ENCODE measurements around the gene PKN3. TPM values are rescaled to one million over a fixed set of nuclear protein-coding genes. Genes with fewer than 3 reads are reported as not detected.

Gene PKN3
- total RNA-seq, 4 donors from 2014 or later: 1.4 to 5.2 (median 3.3) TPM

DNA sequence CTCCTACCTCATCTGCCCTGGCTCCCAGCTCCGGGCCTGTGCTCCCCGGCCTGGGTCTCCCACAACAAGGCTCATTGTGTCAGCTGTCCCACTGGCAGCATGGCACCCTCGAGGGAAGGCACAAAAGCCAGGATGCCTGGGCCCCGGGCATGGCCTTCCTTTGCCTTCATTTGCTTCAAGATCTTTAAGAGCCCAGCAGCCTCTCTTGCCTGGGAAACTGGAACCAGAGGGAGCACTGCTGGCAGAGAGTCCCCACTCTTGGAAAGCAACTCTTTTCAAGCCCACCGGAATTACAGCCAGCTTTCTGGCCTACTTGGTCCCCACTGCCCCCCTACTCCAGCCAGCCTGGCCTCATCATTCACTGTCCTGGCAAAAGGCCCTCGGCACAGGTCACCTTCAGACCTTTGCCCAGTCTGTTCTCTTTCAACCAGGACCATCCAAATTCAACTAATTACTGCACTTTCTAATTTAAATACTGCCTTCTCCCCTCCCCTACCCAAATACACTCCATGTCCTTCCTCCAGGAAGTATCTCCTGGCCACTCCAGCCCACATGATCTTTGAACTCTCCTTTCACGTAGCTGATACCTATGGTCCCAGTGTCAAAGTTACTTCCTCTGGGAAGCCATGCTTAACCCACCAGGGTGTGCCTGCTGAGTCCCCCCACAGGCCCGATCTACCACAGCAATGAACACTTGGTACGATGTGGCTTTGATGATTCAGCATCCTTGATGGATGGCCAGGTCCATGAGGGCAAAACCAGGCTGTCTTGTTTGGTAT lies 60.6 kb downstream of the PKN3 start:
- Histone ChIP-seq H3K36me3 (no peaks in the 10 kb centered on the region), H3K4me1 (peaks cover 10 to 16% of the 10 kb centered on the region in 2 donors), H3K9me3 (no peaks in the 10 kb centered on the region), H3K27ac (peak overlapping the region in 1 of 4 donors; percentile 27), H3K27me3 (no peaks in the 10 kb centered on the region), H3K4me3 (no peak overlapping the region)
- TF ChIP-seq, protein P1, sequence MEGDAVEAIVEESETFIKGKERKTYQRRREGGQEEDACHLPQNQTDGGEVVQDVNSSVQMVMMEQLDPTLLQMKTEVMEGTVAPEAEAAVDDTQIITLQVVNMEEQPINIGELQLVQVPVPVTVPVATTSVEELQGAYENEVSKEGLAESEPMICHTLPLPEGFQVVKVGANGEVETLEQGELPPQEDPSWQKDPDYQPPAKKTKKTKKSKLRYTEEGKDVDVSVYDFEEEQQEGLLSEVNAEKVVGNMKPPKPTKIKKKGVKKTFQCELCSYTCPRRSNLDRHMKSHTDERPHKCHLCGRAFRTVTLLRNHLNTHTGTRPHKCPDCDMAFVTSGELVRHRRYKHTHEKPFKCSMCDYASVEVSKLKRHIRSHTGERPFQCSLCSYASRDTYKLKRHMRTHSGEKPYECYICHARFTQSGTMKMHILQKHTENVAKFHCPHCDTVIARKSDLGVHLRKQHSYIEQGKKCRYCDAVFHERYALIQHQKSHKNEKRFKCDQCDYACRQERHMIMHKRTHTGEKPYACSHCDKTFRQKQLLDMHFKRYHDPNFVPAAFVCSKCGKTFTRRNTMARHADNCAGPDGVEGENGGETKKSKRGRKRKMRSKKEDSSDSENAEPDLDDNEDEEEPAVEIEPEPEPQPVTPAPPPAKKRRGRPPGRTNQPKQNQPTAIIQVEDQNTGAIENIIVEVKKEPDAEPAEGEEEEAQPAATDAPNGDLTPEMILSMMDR (IDR thresholded peaks at IDR 0.05 in 4 of 5, conservative IDR thresholded peaks at IDR 0.05 in 1 of 5): no peak
- no peak for TF ChIP-seq POLR2A (IDR thresholded peaks at IDR 0.05)
- in situ Hi-C loops (cut with MboI; ENCODE audit: low sequenced_read_pairs in 4 of 4): no loop called here
- intact Hi-C loops (cut with DNase I; ENCODE audit: low total_unique reads): no loop called here
- ATAC-seq: no peak
- DNase-seq: no peak

DNA sequence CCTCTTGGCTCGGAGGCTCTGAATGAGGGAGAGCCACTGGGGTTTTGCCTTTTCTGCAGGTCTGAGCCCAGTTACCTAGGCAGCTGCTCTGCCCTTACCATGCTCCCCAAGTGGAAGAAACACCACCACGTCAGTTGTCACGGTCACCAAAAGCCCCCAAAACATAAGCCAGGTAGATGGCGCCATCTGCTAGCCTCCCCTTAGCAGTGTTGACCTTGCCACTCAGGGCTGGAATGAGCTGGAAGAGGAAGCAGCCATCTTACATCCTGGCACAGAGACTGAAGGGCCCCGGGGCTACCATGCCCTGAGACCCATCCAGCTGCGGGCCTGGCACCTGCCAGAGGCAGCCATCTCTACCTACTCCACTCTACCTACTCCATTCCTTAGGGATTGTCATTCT lies 62.1 kb downstream of the PKN3 start:
- in situ Hi-C loops (cut with MboI; ENCODE audit: low sequenced_read_pairs in 4 of 4): no loop called here
- TF ChIP-seq, protein P1 (IDR thresholded peaks at IDR 0.05 in 4 of 5, conservative IDR thresholded peaks at IDR 0.05 in 1 of 5): no peak
- TF ChIP-seq POLR2A (IDR thresholded peaks at IDR 0.05): no peak
- H3K27me3 ChIP-seq: no peaks in the 10 kb centered on the region
- no peaks in the 10 kb centered on the region for H3K9me3 ChIP-seq
- H3K36me3 ChIP-seq: no peaks in the 10 kb centered on the region
- peaks cover 10 to 29% of the 10 kb centered on the region in 2 donors for H3K4me1 ChIP-seq
- H3K27ac ChIP-seq: no peak overlapping the region
- H3K4me3 ChIP-seq: no peak overlapping the region
- intact Hi-C loops (cut with DNase I; ENCODE audit: low total_unique reads): no loop called here
- ATAC-seq (no peak), DNase-seq (no peak)

DNA sequence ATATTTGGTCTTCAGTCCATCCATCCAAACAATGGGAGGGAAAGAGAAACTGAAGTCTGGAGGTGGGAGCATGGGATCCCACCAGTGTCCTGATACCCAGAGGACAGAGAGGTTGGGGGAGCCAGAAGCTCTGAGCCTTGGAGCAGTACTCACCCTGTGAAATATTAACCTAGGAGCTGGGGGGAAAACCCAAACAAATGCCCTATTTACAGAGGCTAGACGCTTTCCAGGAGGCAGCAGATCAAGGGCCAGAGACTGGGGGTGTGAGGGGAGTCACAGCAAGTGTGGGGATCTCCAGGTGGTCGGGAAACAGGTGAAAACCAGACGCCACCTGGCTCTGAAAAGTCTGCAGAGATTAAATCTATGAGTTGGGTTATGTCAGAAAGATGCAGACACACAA lies 63.2 kb downstream of the PKN3 start:
- DNase-seq: no peak
- intact Hi-C loops (cut with DNase I; ENCODE audit: low total_unique reads) (no loop called here), in situ Hi-C loops (cut with MboI; ENCODE audit: low sequenced_read_pairs in 4 of 4) (no loop called here)
- Histone ChIP-seq H3K27me3 (no peaks in the 10 kb centered on the region), H3K4me3 (no peak overlapping the region), H3K36me3 (no peaks in the 10 kb centered on the region), H3K9me3 (no peaks in the 10 kb centered on the region), H3K27ac (no peak overlapping the region), H3K4me1 (peaks cover 20 to 41% of the 10 kb centered on the region in 2 donors)
- no peak for TF ChIP-seq POLR2A (IDR thresholded peaks at IDR 0.05)
- TF ChIP-seq, protein P1 (IDR thresholded peaks at IDR 0.05 in 4 of 5, conservative IDR thresholded peaks at IDR 0.05 in 1 of 5): no peak
- no peak for ATAC-seq

DNA sequence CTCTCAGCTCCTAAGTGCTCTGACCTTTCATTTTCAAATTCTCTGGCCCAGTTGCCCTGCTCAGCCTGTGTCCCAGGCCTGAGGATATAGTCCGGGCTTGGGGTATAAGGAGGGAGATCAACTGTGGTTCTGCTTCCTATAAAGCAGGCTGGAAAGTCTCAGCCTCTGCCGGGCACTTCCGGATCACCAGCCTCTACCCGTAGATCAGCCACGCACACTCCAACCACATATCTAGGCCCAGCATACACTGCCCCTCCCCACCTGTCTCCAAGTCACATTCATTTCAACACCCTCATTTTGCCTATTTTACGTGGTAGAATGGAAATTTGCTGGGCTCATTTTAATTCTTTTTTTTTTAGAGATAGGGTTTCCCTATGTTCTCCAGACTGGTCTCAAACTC lies 66.3 kb downstream of the PKN3 start:
- TF ChIP-seq, protein P1 (IDR thresholded peaks at IDR 0.05 in 4 of 5, conservative IDR thresholded peaks at IDR 0.05 in 1 of 5): no peak
- TF ChIP-seq POLR2A (IDR thresholded peaks at IDR 0.05): no peak
- Histone ChIP-seq H3K9me3 (no peaks in the 10 kb centered on the region), H3K27ac (no peak overlapping the region), H3K4me1 (peaks cover 17 to 36% of the 10 kb centered on the region in 2 donors), H3K4me3 (no peak overlapping the region), H3K36me3 (no peaks in the 10 kb centered on the region), H3K27me3 (no peaks in the 10 kb centered on the region)
- in situ Hi-C loops (cut with MboI; ENCODE audit: low sequenced_read_pairs in 4 of 4) (no loop called here), intact Hi-C loops (cut with DNase I; ENCODE audit: low total_unique reads) (no loop called here)
- no peak for DNase-seq
- ATAC-seq: no peak

Other genes with a start within 250 kb of the PKN3 start
- gene ODF2, start 246.5 kb upstream of the PKN3 start, total RNA-seq: 10 to 100 TPM in 2 of 4 donors, 1 to 10 TPM in 2; 8.5 to 11.0 (median 9.9) TPM
- gene GLE1, start 197.8 kb upstream of the PKN3 start, total RNA-seq: 10 to 100 TPM; 31.4 to 56.7 (median 32.7) TPM
- 10 to 100 TPM; 30.2 to 41.5 (median 33.0) TPM for gene SPTAN1, start 149.9 kb upstream of the PKN3 start, total RNA-seq
- gene DYNC2I2, start 45.7 kb upstream of the PKN3 start, total RNA-seq: 10 to 100 TPM; 11.4 to 29.1 (median 21.1) TPM
- 100 to 1,000 TPM; 102 to 191 (median 170) TPM for gene SET, start 13.3 kb upstream of the PKN3 start, total RNA-seq
- gene ZDHHC12, start 21.6 kb downstream of the PKN3 start, total RNA-seq: 10 to 100 TPM in 3 of 4 donors, 1 to 10 TPM in 1; 8.9 to 37.3 (median 31.0) TPM
- 100 to 1,000 TPM in 3 of 4 donors, 10 to 100 TPM in 1; 63.6 to 115 (median 105) TPM for gene ZER1, start 69.4 kb downstream of the PKN3 start, total RNA-seq
- 10 to 100 TPM in 2 of 4 donors, 1 to 10 TPM in 2; 7.8 to 14.3 (median 11.3) TPM for gene TBC1D13, start 84.8 kb downstream of the PKN3 start, total RNA-seq
- gene ENDOG, start 116.0 kb downstream of the PKN3 start, total RNA-seq: 100 to 1,000 TPM in 3 of 4 donors, 10 to 100 TPM in 1; 58.2 to 212 (median 122) TPM
- gene SPOUT1, start 127.3 kb downstream of the PKN3 start, total RNA-seq: 10 to 100 TPM; 10.7 to 29.3 (median 14.9) TPM
- 1 to 10 TPM; 4.7 to 7.4 (median 5.8) TPM for gene KYAT1, start 179.4 kb downstream of the PKN3 start, total RNA-seq
- gene LRRC8A, start 179.6 kb downstream of the PKN3 start, total RNA-seq: 10 to 100 TPM; 24.4 to 28.4 (median 27.0) TPM
- 10 to 100 TPM in 3 of 4 donors, 1 to 10 TPM in 1; 9.5 to 39.3 (median 30.3) TPM for gene PHYHD1, start 218.5 kb downstream of the PKN3 start, total RNA-seq
- gene DOLK, start 245.1 kb downstream of the PKN3 start, total RNA-seq: 10 to 100 TPM in 1 of 4 donors, 1 to 10 TPM in 3; 6.5 to 11.8 (median 6.6) TPM
- 10 to 100 TPM; 24.7 to 59.7 (median 30.3) TPM for gene NUP188, start 245.2 kb downstream of the PKN3 start, total RNA-seq

Data from gastrocnemius medialis (tissue), 4 donors.